Peyer's patch (tissue), 4 donors: ENCODE measurements around the gene PSMD12.

ENCODE experiments used
- POLR2A ChIP-seq, 2 donors: fragments of 450-650 bp; IDR thresholded peaks; one replicate each; pipeline ENCODE4 v1.5.1; 2017; ENCODE audit warnings: antibody characterized with exemption in 2 of 2, mild to moderate bottlenecking in 2 of 2, moderate library complexity in 2 of 2
- TF ChIP-seq, protein P1 (sequence below), 6 experiments: fragments of 450-650 bp in 4 of 6; fragments of 200-600 bp in 2 of 6; sonication (generic) in 1 of 6; IDR thresholded peaks; one replicate each; pipeline ENCODE4 v1.5.1; 2017 to 2019; ENCODE audit warnings: antibody characterized with exemption in 6 of 6, mild to moderate bottlenecking in 3 of 6, moderate library complexity in 1 of 6

GRCh38 chr17:67289181-67289876 is 77.0 kb downstream of the PSMD12 start:
- TF ChIP-seq, protein P1, sequence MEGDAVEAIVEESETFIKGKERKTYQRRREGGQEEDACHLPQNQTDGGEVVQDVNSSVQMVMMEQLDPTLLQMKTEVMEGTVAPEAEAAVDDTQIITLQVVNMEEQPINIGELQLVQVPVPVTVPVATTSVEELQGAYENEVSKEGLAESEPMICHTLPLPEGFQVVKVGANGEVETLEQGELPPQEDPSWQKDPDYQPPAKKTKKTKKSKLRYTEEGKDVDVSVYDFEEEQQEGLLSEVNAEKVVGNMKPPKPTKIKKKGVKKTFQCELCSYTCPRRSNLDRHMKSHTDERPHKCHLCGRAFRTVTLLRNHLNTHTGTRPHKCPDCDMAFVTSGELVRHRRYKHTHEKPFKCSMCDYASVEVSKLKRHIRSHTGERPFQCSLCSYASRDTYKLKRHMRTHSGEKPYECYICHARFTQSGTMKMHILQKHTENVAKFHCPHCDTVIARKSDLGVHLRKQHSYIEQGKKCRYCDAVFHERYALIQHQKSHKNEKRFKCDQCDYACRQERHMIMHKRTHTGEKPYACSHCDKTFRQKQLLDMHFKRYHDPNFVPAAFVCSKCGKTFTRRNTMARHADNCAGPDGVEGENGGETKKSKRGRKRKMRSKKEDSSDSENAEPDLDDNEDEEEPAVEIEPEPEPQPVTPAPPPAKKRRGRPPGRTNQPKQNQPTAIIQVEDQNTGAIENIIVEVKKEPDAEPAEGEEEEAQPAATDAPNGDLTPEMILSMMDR (IDR thresholded peaks at IDR 0.05): no peak
- no peak for TF ChIP-seq POLR2A (IDR thresholded peaks at IDR 0.05)
